NCI-H526 treated with DMSO at 0.1 percent for 48 hours (cell line): ENCODE data around the gene GRIK5.
"Not testable (repeated sequence)": the region's sequence is repeated elsewhere in the genome, so short reads cannot be mapped to it uniquely, and the experiment has no call there.

Source experiments
- DNase-seq: peaks from one replicate; lab custom pipeline; 2025; lab: John Stamatoyannopoulos, UW

GRIK5 gene

DNA sequence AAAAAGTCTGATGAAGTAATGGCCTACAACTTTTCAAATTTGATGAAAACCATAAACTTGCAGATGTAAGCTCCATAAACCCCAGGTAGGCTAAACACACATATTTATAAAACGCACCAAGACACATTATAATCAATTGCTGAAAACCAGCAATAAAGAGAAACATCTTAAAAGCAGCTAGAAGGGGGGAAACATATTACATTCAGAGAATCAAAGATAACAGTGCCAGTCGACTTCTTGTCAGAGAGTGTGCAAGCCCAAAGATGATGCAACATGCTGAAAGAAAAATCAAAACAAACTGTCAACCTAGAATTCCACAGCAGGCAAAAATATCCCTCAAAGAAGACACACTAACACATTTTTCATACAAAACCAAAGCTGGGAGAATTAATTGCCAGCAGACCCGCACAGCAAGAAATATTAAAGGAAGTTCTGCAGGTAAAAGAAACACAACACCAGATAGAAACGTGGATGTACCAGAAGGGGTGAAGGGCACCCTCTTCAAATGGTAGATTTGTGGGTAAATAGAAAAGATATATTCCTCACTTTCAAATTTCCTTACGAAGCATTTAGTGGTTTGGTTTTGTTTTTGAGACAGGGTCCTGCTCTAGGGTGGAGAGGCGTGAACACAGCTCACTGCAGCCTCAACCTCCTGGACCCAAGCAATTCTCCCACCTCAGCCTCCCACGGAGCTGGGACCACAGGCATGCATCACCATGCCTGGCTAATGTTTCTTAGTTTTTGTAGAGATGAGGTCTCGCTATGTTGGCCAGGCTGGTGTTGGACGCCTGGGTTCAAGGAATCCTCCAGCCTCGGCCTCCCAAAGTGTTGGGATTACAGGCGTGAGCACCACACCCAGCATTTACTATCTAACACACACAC is 59.5 kb downstream of the GRIK5 start:
- DNase-seq, result no peak

DNA sequence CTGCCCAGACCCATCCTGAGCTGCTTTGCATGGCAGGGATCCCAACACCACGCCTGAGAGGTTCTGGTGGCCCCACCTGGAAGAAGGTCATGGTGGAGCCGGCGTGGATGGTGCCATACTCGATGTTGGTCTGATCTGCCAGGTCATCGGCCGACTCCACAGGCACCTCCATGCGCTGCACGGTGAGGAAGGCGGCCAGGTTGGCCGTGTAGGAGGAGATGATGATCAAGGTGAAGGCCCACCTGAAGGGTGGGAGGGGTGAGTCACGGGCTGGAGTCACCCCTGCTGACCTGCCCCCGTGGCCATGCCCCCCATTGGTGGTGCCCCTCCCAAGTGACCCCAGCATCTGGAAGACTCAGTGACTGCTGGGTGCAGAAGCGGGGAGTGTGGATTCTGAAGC is 63.4 kb downstream of the GRIK5 start:
- no peak for DNase-seq

DNA sequence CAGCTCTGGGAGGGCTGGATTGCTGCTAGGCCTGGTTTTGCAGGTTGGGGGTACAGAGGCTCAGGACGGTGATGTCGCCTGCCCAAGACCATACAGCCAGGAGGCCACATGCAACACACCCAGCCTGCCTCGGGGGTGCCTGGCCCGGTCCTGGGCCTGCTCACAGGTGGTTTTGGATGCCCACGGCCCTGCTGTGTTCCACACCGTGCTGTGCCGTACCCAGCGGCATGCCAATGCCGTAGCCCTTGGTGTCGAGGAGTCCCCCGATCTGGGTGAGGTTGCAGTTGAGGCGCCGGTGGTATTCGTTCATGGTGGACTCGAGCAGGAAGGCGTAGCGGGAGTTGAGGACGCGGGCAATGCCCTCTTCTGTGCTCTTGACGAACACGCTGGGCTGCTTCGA is 64.5 kb downstream of the GRIK5 start:
- no peak for DNase-seq

DNA sequence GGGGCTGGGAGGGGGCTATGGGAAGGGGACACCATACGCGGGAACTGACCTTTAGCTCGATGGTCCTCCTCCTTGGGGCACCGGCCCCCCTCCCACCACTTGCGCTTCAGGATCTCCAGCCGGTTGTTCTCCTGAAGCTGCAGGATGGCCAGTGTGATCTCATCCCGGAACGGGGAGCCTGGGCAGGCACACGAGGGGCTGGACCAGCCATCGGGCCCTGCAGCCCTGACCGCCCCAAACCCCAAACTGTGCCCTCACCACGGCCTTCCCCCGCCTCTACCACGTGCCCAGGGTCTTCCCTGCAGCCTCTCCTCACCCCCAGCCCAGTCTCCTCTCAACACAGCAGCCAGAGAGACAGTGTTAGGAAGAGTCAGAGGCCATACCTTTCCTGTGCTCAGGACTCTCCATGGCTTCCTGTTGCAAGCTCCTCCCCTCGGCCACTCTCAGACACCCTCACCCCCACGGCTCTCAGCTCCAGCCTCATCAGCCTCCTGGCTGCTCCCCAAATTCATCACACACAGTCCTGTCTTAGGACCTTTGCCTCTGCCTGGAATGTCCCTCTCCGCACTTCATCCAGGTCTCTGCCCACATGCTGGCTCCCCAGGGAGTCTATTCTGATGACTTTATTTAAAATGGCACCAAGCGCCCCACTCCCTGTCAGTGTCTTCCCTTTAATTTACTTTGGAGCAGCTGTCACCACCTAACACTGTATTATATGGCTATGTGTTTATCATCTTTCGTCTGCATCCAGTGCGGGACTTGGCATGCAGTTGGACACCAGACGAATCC is 66.3 kb downstream of the GRIK5 start:
- DNase-seq, result no peak

DNA sequence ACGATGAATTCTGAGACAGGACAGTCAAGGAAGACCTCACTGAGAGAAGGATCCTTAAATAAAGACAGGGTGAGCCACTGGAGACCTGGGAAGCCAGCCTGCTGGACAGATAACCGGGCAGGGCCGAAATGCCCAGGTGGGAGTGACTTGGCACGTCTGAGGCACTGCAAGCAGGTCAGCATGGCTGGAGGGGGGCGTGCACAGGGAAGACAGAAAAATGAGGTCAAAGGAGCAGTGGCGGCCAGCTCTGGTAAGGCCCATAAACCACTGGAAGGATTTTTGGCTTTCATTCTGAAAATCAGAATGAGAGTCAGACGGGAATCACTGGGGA is 70.2 kb downstream of the GRIK5 start:
- no peak for DNase-seq

DNA sequence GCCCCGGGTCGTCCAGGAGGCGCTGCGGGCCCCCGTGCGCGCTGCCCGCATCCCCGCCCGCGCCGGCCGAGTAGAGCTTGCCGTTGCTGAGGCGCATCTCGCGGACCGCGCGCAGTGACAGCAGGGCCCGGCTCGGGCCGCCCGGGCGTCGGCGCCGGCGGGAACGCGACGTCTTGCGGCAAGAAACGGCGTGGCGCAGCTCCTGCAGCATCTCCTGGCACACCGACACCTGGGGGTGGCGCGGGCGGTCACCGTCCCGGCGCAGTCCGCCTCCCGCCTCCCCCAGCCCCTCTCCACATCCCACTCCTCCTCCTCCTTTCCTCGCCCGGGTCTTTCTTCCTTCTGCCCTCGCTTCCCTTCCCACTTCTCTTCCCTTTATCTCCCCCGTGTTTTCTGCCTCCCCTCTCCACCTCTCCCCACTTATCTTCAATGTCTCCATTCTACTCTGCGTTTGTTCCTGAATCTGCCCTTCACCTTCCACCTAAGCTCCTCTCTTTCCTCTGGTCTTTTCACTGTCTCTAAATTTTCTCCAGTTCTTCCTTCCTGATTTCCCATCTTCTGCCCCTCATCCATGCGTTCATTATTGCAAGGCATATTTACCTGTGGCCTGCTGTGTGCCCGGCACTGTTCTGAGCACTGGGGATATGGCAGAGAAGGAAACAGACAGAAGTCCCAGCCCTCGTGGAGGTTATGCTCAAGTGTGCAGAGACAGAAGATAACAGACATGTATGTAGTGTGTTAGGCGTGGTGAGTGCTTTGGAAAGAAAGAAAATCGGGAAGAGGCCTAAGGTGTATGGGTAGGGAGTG is 70.7 kb downstream of the GRIK5 start:
- DNase-seq, result peak; percentile 41

DNA sequence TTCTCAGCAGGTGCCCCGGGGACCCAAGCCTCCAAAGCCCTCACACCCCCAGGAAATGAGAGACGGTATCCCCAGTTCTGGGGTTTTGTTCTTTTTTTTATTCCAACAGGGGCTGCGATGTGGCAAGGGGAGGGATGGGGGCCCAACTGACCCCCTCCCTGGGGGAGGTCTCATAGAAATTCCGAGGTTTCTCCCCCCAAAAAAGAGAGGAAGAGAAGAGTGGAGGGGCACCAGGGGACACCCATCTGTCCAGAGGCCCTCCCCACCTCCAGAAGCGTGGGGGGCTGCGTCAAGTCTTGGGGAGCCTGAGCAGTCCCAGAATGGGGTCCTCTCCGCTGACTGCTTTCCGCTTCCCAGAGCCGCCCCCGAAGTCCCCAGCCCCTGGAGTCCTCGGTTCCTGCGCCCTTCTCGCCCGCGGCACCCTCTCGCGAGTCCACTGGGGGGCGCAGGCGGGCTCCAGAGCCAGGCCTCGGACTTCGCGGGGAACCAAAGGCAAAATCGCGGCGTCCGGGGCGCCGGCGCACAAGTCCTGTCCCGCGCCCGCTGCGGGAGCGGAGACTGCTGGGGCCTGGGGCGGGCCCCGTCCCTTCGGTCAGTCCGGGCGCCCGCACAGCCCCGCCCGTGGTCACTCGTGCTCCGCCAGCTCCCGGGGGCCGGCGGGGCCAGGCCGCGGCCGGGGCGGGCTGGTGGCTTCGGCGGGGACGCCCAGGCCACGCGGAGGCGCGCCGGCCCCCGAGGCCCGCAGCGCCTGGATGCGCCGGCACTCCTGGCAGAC is 71.6 kb downstream of the GRIK5 start:
- peak; percentile 52 for DNase-seq

DNA sequence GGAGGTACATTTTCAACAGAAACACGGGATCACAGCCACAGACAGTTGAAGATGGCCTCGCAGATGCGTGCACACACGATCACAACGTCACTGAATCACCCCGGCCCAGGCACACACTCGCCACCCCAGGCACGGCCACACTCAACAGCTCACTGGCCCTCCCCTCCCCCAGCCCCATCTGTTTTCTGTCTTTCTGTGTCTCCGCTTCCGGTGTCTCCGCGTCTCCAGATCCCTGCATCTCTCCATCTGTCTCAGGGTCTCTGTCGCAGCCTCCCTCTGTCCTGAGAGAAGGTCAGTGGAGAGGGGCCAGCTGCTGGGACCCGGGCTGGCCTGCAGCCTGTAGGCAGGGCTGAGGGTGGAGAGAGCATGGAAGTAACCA is 72.2 kb downstream of the GRIK5 start:
- no peak for DNase-seq

DNA sequence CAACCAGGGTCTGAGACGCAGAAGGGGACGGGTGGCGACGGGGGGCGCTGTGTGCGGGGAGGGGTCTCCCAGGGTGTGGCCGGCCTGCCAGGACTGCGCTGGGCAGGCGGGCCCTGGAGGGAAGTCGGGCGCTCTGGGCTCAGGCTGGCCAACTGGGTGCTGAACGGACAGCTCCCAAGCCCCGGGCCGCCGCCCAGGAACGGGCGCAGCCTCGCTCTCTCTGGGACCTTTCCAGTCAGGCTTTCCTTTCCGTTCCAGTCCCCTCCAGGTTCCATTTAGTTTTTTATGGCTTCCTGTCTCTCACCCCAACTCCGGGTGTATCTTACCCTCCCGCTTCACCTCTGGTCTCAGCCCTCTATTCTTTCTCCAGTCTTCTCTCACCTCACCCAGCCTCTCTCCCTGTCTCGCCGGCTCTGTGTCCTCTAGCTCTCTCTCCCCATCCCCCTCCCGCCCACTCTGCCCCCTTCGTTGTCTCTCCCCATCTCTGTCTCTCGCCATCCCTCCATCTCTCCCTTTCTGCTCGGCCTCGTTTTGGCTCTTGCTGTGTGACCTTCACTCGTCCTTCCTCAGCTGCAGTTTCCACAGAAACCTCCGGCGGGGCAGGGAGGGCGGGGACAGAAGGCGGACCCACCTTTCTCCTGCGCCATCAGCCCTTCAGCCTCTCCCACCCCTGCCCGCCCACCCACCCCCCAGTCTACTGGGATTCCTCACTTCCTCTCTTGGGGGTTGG is 72.7 kb downstream of the GRIK5 start:
- DNase-seq, result no peak

DNA sequence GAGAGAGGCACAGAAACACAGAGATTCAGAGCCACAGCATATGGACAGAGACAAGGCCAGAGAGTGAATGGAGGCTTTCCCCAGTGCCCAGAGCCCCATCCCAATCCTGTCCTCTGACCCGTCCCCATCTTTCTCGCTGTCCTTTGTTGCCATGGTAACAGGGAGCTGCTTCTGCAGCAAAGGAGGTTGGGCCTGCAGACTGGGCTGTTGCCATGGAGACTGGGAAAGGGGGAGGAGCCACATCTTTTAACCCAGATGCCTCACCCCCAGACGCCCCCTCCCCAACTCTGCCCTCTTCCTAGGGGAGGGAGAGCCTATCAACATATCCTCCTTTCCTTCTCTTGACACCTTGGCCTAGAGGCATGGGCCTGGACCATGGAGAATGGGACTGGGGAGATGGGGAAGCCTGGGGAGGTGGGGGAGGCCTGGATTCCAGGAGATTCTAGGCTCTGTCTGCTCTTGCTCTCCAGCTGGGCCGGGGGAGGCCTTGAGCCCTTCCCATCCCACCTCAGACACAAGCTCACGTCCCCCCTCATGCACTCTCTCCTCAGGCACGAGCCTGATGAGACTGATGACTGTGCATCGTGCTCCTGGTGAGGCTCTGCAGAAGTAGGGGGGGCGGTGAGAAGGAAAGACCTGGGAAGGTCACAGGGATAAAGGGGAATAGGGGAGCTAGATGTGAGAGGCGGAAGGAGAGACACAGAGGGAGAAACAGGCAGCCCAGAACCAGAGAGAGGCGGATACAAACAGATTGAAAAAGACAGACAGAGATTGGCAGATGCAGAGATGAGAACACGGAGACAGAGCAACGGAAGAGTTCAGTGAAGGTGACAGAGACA is 73.8 kb downstream of the GRIK5 start:
- no peak for DNase-seq

DNA sequence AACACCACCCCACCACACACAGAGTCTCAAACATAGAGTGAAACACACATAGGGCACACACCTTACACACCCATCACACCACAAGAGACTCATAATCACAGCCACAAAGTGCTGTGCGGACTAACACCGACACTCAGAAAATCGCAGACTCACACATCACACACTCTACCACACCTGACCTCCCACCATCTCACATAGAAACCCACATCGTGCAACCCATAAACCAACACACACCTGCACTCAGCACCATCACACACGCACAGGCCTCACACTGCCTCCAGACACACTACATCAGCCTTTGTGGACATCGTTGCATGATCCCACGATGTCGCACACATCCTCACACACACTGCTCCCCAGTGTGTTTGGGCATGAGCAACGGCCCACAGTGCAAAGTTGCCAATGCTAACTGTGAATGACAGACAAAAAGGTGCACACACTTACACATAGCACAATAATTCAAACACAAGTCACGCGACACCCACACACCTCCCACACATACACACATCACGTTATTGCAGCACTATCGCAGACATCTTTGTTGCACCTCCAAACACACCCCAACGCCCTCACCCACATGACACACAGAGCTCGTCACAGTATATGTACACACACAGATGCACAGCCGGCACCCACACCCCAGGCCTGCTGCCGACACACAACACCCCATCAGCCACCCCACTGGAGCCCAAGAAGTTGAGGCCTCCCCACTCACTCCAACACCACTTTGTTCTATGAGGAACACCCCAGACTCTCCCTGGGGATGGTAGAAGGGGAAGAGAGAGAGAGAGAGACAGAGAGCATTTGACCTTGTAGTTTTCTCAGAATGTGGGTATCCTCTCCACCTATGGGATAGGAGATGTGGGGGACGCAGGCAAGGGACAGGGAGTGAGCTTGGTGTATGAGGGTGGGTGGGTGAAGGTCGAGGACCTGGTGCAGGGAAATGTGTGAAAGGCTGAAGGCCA is 74.7 kb downstream of the GRIK5 start:
- no peak for DNase-seq

DNA sequence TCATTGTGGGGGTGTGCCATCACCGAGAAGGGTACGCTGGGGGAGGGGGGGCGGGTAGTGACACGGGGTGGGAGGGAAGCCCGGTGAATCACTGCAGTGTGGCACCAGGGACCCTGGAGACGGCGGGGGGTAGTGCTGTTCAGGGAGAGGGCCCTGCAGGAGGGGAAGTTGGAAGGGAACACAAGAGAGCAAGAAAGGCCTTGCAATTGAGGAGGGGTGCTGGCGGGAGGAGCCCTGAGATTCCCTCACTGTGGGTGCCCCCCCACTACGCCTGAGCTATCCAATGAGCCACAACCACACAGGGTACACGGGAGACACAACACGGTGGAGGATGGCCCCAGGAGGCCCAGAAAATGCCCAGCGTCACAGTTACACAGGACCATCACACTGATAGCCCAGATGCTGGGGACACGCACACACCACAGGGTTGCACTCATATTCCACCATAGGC is 75.5 kb downstream of the GRIK5 start:
- DNase-seq, result no peak

DNA sequence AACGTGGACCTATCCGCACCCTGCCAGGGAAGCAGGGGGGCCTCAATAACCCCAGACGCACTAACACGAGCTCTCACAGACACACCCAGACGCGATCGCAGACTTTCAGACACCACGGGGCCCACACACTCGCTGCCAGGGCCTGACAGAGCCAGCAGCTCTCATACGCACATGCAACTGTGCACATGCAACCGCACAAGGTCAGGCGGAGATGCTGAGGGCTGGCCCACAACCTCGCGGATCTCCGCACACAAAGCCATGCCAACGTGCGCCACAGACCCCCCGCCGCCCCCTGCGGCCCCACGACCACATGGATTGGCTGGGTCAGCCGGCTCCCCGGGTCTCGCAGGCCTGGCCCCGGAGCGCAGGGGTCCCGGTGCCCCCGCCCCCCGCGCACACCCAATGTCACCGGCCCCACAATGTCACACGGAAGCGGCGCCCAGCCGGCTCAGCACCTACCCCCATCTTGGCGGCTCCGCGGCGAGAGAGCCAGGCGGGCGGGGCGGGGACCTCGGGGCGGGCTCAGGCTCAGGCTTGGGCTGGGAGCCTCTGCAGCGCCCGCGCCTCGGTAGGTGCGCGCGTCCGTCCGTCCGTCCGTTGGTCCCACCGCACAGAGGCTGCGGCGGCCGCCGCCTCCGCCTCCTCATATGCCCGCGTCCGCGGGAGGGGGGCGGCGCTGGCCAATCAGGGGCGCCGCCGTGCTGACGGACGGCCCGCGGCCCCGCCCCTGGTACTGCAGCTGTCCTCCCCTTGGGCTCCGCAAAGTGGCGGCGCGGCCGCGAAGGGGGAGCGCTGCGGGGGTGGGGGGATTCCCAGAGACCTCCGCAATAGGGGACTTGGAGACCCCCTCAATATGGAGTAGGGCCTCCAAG is 76.2 kb downstream of the GRIK5 start, which contains the start of gene ATP1A3:
Gene ATP1A3, minus strand, starts transcription at position 619 of the 872 bp plus-strand sequence. Its CDS starts 154 bp downstream, at position 465.
- peak; percentile 76 for DNase-seq

DNA sequence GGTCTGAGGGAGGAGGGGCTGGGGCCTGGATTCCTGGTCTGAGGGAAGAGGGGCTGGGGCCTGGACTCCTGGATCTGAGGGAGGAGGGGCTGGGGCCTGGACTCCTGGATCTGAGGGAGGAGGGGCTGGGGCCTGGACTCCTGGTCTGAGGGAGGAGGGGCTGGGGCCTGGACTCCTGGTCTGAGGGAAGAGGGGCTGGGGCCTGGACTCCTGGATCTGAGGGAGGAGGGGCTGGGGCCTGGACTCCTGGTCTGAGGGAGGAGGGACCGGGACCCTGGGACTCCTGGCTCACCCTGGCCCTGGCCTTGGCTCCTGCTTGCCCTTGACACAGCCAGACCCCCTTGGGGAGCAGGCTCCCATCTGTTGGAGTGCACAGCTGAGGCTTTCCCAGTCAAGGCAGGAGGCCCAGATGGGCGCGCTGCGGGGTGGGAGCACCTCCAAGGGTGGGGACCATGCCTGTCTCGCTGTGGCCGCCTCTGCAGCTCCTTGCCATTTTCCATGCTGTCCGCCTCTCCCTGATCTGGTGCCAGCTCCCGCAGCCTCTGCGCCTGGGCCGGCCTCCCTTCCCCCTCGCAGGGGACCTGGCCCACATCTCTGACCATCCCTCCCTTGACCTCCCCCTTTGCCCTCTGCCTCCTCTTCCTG is 78.0 kb downstream of the GRIK5 start:
- DNase-seq, result not testable (repeated sequence)

DNA sequence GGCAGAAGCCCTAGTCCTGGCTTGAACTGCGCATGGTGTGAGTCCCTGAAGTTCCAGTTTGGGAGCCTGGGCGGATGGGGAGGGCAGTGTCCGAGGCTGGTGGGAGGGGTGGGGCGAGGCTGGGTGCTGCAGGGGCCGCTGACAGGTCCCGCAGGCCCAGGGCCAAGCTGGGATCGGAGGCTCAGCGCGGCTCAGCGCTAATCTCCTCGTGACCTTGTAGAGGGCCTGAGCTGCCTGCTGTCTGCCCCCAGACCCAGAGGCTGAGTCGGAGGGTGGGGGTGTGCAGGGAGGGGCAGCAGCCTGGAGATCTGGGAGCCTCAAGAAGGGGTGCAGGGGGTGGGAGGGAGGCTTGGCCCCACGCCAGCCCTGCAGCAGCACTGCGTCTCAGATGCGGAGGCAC is 79.0 kb downstream of the GRIK5 start:
- DNase-seq, result no peak

DNA sequence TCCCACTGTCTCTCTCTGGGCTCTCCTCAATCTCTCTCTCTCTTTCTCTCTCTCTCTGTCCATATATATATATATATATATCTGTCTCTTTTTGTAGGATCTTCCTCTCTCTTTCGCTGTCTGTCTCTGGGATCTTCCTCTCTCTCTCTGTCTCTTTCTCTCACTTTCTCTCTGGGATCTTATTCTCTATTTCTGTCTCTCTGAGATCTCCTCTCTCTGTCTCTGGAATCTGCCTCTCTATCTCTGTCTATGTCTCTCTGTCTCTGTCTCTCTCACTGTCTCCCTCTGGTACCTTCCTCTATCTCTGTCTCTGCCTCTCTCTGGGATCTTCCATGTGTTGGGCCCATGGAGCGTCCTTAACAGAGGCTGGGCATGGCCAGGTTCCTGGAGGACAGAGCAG is 79.4 kb downstream of the GRIK5 start:
- no peak for DNase-seq

DNA sequence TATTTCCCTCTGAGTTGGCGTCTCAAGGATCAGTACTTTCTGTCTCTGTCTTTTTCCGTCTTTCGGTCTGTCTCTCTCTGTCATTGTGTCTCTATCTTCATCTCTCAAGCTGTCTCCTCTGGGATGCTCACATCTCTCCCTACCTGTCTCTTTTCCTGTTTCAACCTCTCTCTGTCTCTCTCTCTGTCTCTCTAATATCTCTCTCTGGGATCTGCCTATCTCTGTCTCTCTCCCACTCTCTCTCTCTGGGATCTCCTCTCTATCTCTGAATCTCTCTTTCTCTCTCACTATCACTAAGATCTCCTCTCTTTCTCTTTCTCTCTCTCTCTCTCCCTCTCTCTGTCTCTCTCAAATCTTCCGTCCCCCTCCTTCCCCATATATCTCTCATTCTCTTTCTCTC is 80.0 kb downstream of the GRIK5 start:
- no peak for DNase-seq
